Limb (tissue), 2 donors: Measurements from ENCODE around the gene IGSF9B.

Experiments
- DNase-seq, 2 donors: peaks; one replicate each; pipeline ENCODE4 v3.0.0-alpha.2; 2016; ENCODE audit errors: extremely low spot score in 2 of 2

IGSF9B gene

GRCh38 chr11:133864756-133865155, 92.0 kb downstream of the IGSF9B start:
- DNase-seq, result no peak

GRCh38 chr11:133860151-133860550, 96.6 kb downstream of the IGSF9B start:
- DNase-seq, result no peak
